DOHH2 (cell line): ENCODE results near the gene YIPF1.
"Not testable (repeated sequence)": the region's sequence is repeated elsewhere in the genome, so short reads cannot be mapped to it uniquely, and the experiment has no call there.

Experiments used
- H3F3A ChIP-seq: fragments of 200-600 bp; sonication (generic), shearing (Covaris generic); 2 replicates; pipeline ENCODE4 v1.6.0; 2016; ENCODE audit warnings: antibody characterized with exemption, mild to moderate bottlenecking; ENCODE audit not compliant: control insufficient read depth, insufficient read depth
- H3K27ac ChIP-seq: fragments of 200-600 bp; sonication (generic); 2 replicates; pipeline ENCODE4 v1.5.1; 2014; ENCODE audit warnings: low read depth, mild to moderate bottlenecking, low read length, moderate library complexity
- H3K27me3 ChIP-seq: fragments of 200-600 bp; sonication (generic); 2 replicates; pipeline ENCODE4 v1.6.1; 2014; ENCODE audit warnings: mild to moderate bottlenecking, low read length, mixed read lengths; ENCODE audit not compliant: control insufficient read depth
- H3K36me3 ChIP-seq: fragments of 200-600 bp; sonication (generic); 2 replicates; pipeline ENCODE4 v1.6.1; 2014; ENCODE audit warnings: mild to moderate bottlenecking, low read length, moderate library complexity, mixed read lengths; ENCODE audit not compliant: control insufficient read depth
- H3K4me1 ChIP-seq: fragments of 200-600 bp; sonication (generic); 2 replicates; pipeline ENCODE4 v1.6.1; 2014; ENCODE audit warnings: mild to moderate bottlenecking, low read length, mixed read lengths; ENCODE audit not compliant: control insufficient read depth
- H3K4me2 ChIP-seq: fragments of 200-600 bp; sonication (generic); 2 replicates; pipeline ENCODE4 v1.6.0; 2014; ENCODE audit warnings: mild to moderate bottlenecking, low read length, moderate library complexity
- H3K4me3 ChIP-seq: fragments of 200-600 bp; sonication (generic); 2 replicates; pipeline ENCODE4 v1.5.1; 2014; ENCODE audit warnings: mild to moderate bottlenecking, low read length, mixed read lengths
- H3K79me2 ChIP-seq: fragments of 200-600 bp; sonication (generic); 2 replicates; pipeline ENCODE4 v1.6.1; 2014; ENCODE audit warnings: mild to moderate bottlenecking, low read length, mixed read lengths; ENCODE audit not compliant: control insufficient read depth
- H3K9me2 ChIP-seq: fragments of 200-600 bp; sonication (generic); replicated peaks from 2 replicates; pipeline ENCODE4 v1.6.1; 2014; ENCODE audit warnings: mild to moderate bottlenecking, low read length, mixed read lengths; ENCODE audit not compliant: control insufficient read depth
- H3K9me3 ChIP-seq: fragments of 200-600 bp; sonication (generic); 2 replicates; pipeline ENCODE4 v1.6.1; 2014; ENCODE audit warnings: antibody characterized with exemption, low read length, mixed read lengths; ENCODE audit not compliant: control insufficient read depth, insufficient read depth
- H4K20me1 ChIP-seq: fragments of 200-600 bp; sonication (generic); 2 replicates; pipeline ENCODE4 v1.6.0; 2014; ENCODE audit warnings: low read depth, mild to moderate bottlenecking, antibody characterized with exemption, low read length, moderate library complexity; ENCODE audit not compliant: control insufficient read depth, insufficient read depth
- CTCF ChIP-seq: fragments of 200-600 bp; sonication (generic); IDR thresholded peaks from one replicate; pipeline ENCODE4 v1.5.1; 2014; ENCODE audit warnings: antibody characterized with exemption, mild to moderate bottlenecking, low read depth, low read length; ENCODE audit not compliant: poor library complexity, severe bottlenecking
- EZH2phosphoT487 ChIP-seq: fragments of 200-600 bp; sonication (generic); IDR thresholded peaks from 2 replicates; pipeline ENCODE4 v1.6.1; 2017; ENCODE audit warnings: borderline replicate concordance, mild to moderate bottlenecking, antibody characterized with exemption, low read length, moderate library complexity, mixed read lengths

The YIPF1 gene

DNA sequence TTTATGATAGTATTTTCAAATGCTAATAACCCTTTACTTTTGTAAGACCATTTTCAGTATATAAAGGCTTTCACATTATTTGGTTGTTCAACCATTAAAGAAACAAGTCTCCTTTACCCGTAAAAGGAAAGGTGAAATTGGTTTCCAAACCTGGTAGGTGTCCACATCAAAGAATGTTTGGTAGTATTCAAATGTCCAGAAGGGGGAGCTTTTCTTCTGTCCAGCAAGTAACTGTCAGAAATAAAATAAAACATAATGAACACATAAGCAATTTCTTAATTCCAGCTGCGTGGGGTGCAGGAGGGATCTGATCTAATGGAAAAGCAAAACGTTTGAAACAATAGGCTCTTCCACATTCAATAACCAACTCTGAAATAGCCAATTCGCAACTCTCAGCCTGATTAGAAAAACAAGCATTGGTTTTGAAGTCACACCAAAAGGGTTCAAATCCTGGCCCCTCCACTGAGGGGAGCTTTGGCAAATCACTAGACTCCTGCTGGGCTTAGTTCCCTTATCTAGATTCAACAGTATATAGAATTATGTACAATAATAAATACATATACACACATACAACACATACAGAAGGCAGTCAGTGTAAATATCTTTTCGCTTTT is 11.0 kb downstream of the YIPF1 start:
- H3K27ac ChIP-seq: no peak overlapping the region
- no peak overlapping the region for H3K4me3 ChIP-seq
- no peaks in the 10 kb centered on the region for H3F3A ChIP-seq
- H3K27me3 ChIP-seq: no peaks in the 10 kb centered on the region
- no peak overlapping the region for H3K4me2 ChIP-seq
- H3K9me2 ChIP-seq: no peaks in the 10 kb centered on the region
- no peaks in the 10 kb centered on the region for H3K9me3 ChIP-seq
- no peaks in the 10 kb centered on the region for H3K4me1 ChIP-seq
- H4K20me1 ChIP-seq: no peaks in the 10 kb centered on the region
- peak; percentile 71 for TF ChIP-seq CTCF
- TF ChIP-seq EZH2phosphoT487: no peak
- peaks cover 5% of the 10 kb centered on the region for H3K36me3 ChIP-seq
- H3K79me2 ChIP-seq: no peaks in the 10 kb centered on the region

GRCh38 chr1:53875150-53875549 is 14.4 kb downstream of the YIPF1 start:
- H3K36me3 ChIP-seq, H3K27ac ChIP-seq, H3K4me1 ChIP-seq, H3K27me3 ChIP-seq, H3F3A ChIP-seq, H3K4me2 ChIP-seq, H3K79me2 ChIP-seq, H3K9me3 ChIP-seq, H3K4me3 ChIP-seq, H4K20me1 ChIP-seq, H3K9me2 ChIP-seq: not testable (repeated sequence)

DNA sequence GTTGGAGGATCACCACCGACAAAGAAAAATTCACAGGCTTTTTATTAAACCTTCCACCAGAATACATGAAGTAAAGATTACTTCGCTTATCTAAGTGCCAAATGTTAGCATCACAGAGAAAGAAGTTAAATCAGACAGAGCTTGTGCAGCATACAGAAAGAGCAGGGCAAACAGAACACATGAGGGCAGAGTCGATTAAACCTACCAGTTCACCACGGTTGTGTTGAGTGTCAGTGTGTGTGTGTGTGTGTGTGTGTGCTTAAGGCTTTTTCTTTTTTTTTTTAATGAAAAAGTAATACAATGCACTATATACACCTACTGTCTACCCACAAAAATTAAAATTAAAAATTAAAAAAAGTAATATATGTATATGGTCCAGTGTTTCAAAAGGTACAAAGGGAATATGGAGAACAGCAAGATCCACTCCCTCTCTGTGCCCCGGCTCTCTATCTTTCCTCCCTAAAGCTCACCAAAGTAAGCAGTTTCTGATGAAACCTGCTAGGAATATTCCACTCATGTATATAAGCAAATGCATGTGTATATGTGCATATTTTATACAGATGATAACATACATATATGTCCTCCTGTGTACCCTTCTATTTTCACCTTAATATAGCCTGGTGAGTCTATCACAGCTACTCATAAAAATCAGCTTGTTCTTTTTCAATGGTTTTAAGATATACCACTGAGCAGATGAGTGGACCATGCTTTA is 17.7 kb downstream of the YIPF1 start:
- no peak for TF ChIP-seq EZH2phosphoT487
- no peak for TF ChIP-seq CTCF
- Histone ChIP-seq H3F3A (no peaks in the 10 kb centered on the region), H3K9me2 (no peaks in the 10 kb centered on the region), H3K9me3 (no peaks in the 10 kb centered on the region), H3K79me2 (no peaks in the 10 kb centered on the region), H3K4me2 (no peak overlapping the region), H3K27me3 (no peaks in the 10 kb centered on the region), H3K4me3 (no peak overlapping the region), H3K27ac (no peak overlapping the region), H3K4me1 (peaks cover 6% of the 10 kb centered on the region), H3K36me3 (0 out of 2 replicates have a peak, but pooled peaks cover 3% of the 10 kb centered on the region), H4K20me1 (no peaks in the 10 kb centered on the region)

DNA sequence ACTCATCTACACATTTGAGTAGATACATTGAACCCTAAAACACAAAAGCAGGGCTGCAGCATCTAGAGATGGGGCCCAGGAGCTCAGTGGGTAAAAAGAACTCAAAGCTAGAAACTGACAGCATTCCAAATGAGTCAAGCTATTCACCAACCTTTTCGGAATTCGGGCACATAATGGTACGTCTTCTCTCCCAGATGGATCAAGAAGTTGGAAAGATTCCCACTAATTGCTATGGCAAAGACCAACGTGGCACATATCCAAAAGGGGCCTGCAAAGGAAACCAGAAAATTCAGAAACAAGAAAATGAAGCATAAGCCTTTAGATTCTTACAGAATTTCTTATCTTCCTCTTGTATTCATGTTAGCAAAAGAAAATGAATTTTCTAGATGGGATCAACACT is 18.4 kb downstream of the YIPF1 start:
- H3K4me2 ChIP-seq: no peak overlapping the region
- H3K4me1 ChIP-seq: peaks cover 6% of the 10 kb centered on the region
- no peaks in the 10 kb centered on the region for H3F3A ChIP-seq
- H3K9me3 ChIP-seq: no peaks in the 10 kb centered on the region
- H4K20me1 ChIP-seq: no peaks in the 10 kb centered on the region
- no peak overlapping the region for H3K27ac ChIP-seq
- peaks cover 3% of the 10 kb centered on the region; the same call in 1 of the 2 replicates for H3K36me3 ChIP-seq
- H3K79me2 ChIP-seq: no peaks in the 10 kb centered on the region
- TF ChIP-seq EZH2phosphoT487 (no peak), CTCF (no peak)
- H3K4me3 ChIP-seq: no peak overlapping the region
- no peaks in the 10 kb centered on the region for H3K9me2 ChIP-seq
- no peaks in the 10 kb centered on the region for H3K27me3 ChIP-seq
